ENCODE data around the gene SYNE1. TPM values are rescaled to one million over a fixed set of nuclear protein-coding genes. Genes with fewer than 3 reads are reported as not detected.

SYNE1 gene
- total RNA-seq, 4 donors from 2014 or later = 78.9 to 352 (median 113) TPM

GRCh38 chr6:152309648-152310047 is 327.5 kb downstream of the SYNE1 start:
- no peak for DNase-seq (ENCODE audit: low spot score)
- TF ChIP-seq CTCF (IDR thresholded peaks at IDR 0.05) = no peak
- no peak for ATAC-seq (ENCODE audit: low FRiP score)

GRCh38 chr6:152309006-152309405 is 328.2 kb downstream of the SYNE1 start:
- DNase-seq (ENCODE audit: low spot score) (no peak), ATAC-seq (ENCODE audit: low FRiP score) (no peak)
- TF ChIP-seq CTCF (IDR thresholded peaks at IDR 0.05) = no peak

GRCh38 chr6:152308306-152308705 is 328.9 kb downstream of the SYNE1 start:
- DNase-seq (ENCODE audit: low spot score) (no peak), ATAC-seq (ENCODE audit: low FRiP score) (no peak)
- TF ChIP-seq CTCF (IDR thresholded peaks at IDR 0.05) = no peak

GRCh38 chr6:152305672-152306071 is 331.5 kb downstream of the SYNE1 start:
- DNase-seq (ENCODE audit: low spot score) (no peak), ATAC-seq (ENCODE audit: low FRiP score) (no peak)
- no peak for TF ChIP-seq CTCF (IDR thresholded peaks at IDR 0.05)

- peak; percentile 57 for DNase-seq (ENCODE audit: low spot score)
- peak; percentile 99 for ATAC-seq (ENCODE audit: low FRiP score)
- peak in 2 of 3 donors; percentile 15 to 40 for TF ChIP-seq CTCF (IDR thresholded peaks at IDR 0.05)
Observed at GRCh38 chr6:152301765-152302568, 335.2 kb downstream of the SYNE1 start.

GRCh38 chr6:152301021-152301764 is 336.0 kb downstream of the SYNE1 start:
- TF ChIP-seq CTCF (IDR thresholded peaks at IDR 0.05) = no peak
- ATAC-seq (ENCODE audit: low FRiP score) = no peak
- no peak for DNase-seq (ENCODE audit: low spot score)
